HG03108 (cell line): ENCODE results near the gene CEPT1.

ENCODE experiments used
- ATAC-seq: cut with Tn5 transposase; IDR thresholded peaks from one replicate; pipeline ENCODE4 v1.9.1; 2021; ENCODE audit warnings: moderate library complexity; ENCODE audit not compliant: unreplicated experiment

CEPT1 gene

GRCh38 chr1:111225717-111226400 is 85.8 kb downstream of the CEPT1 start:
- no peak for ATAC-seq

GRCh38 chr1:111227434-111227833 is 87.4 kb downstream of the CEPT1 start, which contains the start of gene CHI3L2:
Gene CHI3L2, plus strand, starts transcription at chr1:111227713. Its CDS starts 17 bp downstream, at chr1:111227730.
- no peak for ATAC-seq

DNA sequence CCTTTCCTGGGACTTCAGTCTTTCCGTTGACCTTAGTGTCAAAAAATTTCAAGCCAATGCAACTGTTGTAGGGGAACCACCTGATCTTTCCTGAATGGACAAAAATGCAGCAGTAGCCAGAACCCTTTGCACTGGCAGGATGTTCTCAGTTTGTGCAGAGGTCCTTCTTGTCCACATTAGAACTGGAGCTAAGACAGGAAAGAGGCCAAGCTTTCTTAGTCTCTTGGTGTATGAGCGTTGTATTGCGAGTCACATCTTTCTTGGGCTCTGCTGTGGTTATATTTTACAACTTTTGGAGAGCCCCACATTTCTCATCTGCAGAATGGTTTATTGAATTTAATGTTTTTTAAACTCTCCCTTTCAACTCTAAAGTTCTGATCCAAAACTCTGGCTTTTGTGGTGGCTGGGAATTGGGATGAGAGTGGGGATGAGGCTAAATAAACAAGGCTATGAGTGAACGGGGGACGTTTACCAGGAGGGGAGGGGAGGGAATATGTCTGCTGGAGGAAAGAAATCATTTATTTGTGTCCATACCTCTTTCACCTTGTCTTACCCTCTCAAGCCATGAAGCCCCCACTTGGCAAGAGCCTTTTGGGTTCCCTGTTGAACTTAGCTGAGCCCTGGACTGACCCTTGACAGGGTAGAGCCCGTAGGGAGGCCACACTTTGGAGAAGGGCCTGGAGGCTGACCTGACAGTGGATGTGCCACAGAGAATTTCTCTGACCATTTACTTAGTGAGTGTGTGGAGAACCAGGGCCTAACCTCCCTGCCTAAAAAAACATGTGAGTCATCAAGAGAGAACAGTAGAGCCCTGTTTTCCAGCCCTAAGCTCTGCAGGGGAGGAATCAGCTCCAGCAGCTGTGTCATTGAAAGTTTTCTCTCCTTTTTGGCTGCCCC is 88.1 kb downstream of the CEPT1 start:
- no peak for ATAC-seq

- no peak for ATAC-seq
Measured at GRCh38 chr1:111228748-111229126, 88.7 kb downstream of the CEPT1 start.

DNA sequence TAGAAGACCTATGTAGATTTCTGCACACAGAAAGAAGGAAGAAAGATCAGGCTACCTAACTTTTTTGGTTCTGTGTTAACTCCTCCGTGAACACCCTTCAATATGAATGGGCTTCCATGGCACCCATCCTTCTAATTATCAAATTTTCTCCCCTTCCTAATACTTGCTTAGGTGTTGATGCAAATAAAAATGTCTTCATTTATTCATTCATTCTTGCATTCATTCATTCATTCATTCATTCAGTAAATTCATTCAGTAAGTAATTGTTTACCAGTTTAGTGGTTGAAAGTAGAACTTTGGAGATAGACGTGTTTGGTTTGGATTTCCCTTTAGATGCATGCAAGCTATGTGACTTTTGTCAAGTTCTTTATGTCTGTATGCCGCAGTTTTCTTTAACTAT is 92.1 kb downstream of the CEPT1 start:
- no peak for ATAC-seq

DNA sequence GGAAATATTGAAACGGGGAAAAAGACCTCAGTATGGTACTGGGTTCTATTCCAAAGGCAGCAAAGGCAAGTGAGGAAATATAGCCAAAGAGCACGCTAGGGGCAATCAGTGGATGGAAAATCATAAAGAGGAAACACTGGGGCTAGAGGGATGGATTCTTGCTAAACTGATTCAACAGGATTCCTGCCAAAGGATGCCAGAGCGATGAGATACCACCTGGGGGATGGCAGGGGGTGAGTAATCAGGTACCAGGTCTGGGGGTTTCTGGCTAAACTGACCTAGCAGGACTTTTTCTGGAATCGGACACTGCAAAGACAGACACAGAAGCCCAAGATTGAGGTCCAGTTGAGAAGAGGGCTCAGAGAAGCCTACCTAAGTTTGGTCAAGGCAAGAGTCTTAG is 94.2 kb downstream of the CEPT1 start:
- no peak for ATAC-seq
